Activated T-cell treated with anti-CD3 and anti-CD28 coated beads for 1 hour (primary cell): Measurements from ENCODE around the gene LCN15.
"Not testable (repeated sequence)": the region's sequence is repeated elsewhere in the genome, so short reads cannot be mapped to it uniquely, and the experiment has no call there.

Experiments used
- DNase-seq: peaks from one replicate; pipeline ENCODE4 v3.0.0-alpha.2; 2020; ENCODE audit warnings: low read depth

Gene LCN15

DNA sequence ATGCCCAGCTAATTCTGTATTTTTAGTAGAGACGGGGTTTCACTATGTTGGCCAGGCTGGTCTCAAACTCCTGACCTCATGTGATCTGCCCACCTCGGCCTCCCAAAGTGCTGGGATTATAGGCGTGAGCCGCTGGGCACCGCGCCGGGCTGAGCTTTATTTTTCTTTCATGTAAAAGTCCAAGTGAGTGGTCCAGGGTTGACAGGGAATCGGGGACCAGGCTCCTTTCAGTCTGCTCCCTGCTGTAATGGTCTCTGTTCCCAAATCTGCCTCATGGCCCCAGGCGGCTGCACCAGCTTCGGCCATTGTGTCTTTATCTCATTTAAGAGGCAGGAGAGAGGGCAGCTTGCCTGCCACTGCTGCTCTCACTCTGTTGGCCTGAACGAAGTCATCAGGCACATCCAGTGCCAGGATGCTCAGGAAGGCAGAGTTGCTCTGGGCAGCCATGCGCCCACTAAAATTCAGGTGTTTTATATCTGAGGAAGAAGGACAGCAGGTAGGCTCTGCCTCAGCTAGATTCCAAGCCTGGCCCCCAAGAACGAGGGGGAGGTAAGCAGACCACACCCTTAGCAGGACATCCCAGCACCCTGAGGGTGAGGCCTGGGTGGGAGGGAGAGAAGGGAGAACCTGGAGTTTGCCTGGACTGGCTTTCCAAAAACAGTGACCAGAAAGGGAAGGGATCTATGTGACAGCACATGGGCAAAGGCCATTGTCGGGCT lies 30.1 kb upstream of the LCN15 start:
- DNase-seq: no peak

DNA sequence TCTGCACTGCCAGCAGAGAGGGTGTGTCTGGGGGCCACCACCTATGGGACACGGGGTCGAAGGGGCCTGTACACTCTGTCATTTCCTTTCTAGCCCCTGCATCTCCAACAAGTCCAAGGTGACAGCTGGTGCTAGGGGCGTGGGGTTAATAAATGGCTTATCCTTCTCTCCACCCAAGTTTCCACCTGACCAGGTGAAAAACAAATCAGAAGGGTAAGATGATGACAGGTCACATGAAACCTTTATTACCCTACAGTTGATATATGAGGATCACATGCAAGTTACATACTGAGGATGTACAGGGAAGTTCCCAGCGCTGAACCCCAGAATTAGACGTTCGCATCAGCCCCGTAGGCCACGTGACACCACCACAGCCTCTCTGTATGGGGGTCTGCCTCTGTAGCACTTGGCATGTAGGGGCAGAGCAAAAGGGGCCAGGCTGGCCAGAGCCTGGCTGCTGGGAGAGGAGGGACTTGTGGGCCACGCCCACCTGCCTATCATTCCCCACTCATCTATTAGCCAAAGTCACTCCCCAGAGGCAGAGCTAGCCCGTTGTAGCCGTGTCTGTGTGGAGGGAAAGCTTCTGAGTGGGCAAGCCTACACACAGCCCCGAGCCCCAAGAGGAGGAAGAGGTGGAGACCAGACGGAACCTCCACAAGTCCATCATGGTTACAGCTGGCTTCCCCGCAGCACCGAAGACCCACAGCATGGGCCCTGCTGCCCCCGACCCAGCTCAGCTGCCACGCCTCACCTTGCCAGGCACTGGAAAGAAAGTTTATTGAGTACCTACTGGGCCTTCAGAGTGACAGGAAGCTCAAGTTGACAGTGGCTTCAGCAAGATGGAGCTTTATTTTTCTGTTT lies 29.0 kb upstream of the LCN15 start:
- no peak for DNase-seq

DNA sequence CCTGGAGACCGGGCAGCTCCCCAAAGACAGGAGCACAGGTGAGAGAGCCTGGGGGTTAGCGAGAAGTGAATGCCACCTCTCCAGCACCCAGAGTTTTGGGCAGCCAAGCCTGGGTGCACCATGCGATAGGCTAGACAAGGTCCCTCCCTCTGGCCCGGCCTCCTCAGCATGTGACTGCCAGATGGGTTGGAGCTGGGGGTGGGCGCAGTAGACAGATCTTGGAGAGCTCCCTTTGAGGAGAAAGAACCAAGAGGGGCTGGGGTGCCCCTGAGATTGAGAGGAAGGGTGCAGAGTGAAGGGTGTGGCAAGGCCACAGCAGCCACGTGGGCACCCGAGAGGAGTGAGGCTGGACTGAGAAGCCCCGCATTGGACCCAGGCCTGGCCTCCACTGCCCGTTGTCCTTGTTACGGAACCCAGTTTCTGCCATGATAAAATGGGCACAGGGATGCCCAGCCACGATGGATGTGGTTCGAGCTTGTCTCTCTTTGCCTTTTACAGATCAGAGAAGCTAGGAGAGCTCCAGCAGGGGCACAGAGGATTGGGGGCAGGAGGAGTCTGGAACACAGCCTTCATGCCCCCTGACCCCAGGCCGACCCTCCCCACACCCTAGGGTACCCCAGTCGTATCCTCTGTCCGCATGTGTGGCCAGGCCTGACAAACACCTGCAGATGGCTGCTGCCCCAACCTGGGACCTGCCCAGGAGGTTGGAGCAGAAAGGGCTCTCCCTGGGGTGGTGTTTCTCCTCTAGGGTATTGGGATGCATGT lies 28.2 kb upstream of the LCN15 start:
- DNase-seq: no peak

GRCh38 chr9:136791516-136792276 lies 27.4 kb upstream of the LCN15 start:
- DNase-seq: peak; percentile 58

DNA sequence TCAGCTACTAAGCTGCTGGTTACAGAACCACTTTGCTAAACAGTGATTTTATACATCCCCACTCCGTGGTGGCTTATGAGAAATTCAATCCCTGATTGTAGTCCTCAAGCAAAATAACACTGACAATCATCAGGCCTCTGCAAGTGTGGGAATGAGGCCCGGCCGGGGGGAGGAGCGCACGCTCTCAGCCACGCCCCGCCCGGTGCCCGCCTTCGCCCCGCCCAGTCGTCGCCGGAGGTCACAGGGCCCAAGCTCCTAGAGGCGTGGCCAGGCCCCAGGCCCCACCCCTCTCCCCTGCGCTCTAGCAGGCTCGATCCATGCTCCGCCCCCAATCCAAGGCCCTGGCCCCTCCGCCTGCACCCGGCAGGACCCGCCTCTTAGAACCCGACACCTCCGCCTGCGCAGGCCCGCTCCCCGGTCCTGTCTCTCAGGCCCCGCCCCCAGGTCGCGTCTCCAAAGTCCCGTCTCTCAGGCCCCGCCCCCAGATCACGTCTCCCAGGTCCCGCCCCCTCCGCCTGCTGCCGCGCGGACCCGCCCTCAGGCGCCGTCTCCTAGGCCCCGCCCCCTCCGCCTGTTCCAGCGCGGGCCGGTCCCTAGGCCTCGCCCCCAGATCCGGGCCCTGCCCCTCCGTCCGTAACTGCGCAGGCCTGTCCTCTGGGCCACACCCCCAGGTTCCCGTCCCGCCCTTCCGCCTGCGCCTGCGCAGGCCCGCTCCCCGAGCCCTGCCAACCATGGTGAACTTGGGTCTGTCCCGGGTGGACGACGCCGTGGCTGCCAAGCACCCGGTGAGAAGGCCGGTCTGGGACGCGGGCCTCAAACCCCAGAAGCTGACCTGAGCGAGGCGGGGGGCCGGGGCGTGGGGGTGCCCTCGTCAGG lies 26.6 kb upstream of the LCN15 start, which contains the start of gene TMEM141:
TSS of gene TMEM141 (plus strand) at position 705 of the 876 bp plus-strand sequence. CDS start at position 732, 27 bp downstream.
- peak; percentile 99 for DNase-seq

GRCh38 chr9:136789523-136789937 lies 25.2 kb upstream of the LCN15 start:
- DNase-seq: no peak

DNA sequence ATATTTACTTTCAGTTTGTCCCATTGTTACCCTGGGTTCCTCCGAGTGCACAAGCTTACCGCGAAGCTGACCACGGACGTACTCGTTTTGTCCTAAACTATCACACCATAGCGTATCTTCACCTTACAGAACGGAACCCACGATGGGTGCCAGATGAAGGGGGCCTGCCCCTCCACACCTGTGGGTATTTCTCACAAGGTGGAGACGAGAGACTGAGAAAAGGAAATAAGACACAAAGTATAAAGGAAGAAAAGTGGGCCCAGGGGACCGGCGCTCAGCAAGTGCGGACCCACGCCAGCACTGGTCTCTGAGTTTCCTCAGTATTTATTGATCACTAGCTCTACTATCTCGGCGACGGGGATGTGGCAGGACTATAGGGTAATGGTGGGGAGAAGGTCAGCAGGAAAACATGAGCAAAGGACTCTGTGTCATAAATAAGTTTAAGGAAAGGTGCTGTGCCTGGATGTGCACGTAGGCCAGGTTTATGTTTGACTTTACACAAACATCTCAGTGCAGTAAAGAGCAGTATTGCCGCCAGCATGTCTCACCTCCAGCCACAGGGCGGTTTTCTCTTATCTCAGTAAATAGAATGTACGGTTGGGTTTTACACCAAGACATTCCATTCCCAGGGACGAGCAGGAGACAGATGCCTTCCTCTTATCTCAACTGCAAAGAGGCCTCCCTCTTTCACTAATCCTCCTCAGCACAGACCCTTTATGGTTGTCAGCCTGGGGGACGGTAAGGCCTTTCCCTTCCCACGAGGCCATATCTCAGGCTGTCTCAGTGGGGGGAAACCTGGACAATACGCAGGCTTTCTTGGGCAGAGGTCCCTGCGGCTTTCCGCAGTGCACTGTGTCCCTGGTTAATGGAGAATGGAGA lies 24.6 kb upstream of the LCN15 start:
- not testable (repeated sequence) for DNase-seq

DNA sequence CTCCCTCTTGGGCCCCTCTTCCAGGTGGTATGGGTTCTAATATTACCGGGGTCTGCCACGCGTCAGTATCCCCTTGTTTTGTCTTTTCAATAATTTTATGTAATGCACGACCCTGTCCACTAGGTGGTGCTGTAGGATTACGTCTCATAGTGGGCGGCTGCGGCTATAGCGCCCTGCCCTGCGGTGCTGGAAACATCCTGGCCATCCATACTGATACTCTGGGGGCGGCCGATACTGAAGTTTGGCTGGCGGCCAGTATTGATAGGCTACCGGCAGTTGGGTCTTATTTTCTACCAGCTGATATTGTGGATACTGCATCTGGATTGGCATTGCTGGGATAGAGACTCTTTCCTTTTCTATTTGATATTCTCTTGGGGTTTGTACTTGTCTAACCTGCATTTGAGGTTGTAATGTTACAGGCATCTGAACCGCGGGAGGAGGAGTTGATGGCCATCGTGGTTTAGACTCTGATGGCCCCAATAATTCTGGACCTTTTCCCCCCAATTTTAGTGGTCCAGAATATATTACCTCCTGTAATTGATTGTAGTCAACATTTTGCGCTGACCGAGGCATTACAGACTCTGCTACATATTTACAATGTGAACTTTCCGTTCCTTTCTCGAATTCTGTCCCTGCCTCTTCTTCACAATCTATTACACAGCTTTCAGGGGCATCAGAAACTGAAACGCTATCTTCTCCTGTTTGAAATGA lies 23.5 kb upstream of the LCN15 start:
- DNase-seq: peak; percentile 53

DNA sequence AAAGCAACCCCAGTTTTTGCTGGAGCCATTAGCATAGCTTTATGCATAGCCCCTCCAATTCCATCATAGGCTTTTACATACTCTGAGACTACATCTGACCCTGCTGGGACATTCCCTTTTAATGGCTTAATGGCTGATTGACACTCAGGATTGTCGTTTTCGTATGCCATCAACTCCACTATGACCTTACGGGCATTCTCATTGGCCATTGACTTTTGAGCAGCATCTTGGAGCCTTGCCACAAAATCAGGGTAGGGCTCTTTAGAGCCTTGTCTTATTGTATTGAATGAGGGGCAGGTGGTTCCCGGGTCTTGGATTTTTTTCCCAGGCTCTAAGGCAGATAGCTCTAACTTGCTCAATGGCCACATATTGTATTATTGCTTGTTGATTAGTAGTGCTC lies 22.7 kb upstream of the LCN15 start:
- not testable (repeated sequence) for DNase-seq

- DNase-seq: no peak
Measured at GRCh38 chr9:136786451-136786850, 22.1 kb upstream of the LCN15 start.

GRCh38 chr9:136785565-136786355 lies 21.4 kb upstream of the LCN15 start:
- not testable (repeated sequence) for DNase-seq

DNA sequence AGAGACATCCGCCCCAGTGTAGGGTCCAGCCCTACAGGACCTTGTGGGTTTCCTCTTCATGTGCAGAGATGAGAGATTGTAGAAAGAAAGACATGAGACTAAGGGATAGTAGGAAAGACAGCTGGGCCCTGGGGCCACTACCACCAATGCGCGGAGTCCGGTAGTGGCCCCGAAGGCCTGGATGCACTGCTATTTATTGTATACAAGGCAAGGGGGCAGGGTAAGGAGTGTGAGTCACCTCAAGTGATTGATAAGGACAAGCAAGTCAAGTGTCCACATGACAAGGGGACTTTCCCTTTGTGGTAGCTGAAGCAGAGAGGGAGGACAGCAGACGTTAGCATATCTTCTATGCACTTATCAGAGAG lies 20.7 kb upstream of the LCN15 start:
- DNase-seq: no peak

- DNase-seq: no peak
Measured at GRCh38 chr9:136784249-136784996, 20.1 kb upstream of the LCN15 start.

DNA sequence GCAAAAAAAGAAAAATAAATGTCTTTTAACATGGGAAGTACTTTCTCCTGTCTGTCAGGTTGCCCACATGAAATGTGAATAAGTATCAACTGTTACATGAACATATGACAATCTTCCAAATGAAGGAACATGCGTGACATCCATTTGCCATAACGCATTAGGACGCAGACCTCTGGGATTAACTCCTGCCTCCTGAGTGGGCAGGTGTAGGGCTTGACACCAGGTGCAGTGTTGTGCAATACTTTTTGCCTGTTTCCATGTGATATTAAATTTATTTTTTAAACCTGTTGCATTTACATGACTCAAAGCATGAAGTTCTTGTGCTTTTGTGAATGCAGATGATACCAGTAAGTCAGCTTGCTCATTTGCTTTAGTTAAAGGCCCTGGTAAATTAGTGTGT lies 18.1 kb upstream of the LCN15 start:
- no peak for DNase-seq

GRCh38 chr9:136779808-136780207 lies 15.5 kb upstream of the LCN15 start:
- DNase-seq: no peak

GRCh38 chr9:136777359-136777758 lies 13.0 kb upstream of the LCN15 start:
- DNase-seq: no peak

DNA sequence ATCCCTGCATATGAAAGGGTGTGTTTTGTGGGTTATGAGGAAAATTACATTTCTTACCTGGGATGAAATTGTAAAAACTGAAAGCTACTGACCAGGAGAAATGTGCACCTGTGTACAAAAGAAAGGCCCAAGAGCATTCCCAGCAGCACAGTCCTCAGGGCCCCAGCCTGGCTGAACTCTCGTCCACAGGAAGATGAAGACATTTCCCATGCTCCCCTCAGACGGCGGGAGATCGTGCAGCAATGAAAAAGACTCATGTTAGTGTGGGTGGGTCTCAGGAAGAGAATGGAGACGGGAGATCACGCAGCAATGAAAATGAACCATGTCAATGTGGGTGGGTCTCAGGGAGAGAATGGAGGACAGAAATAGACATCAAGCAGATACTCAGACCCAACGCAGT lies 12.6 kb upstream of the LCN15 start:
- no peak for DNase-seq

GRCh38 chr9:136775191-136775590 lies 10.9 kb upstream of the LCN15 start:
- DNase-seq: no peak
